NCI-H1694 treated with DMSO at 0.1 percent for 48 hours (cell line): ENCODE data around the gene WDHD1.
"Not testable (repeated sequence)": the region's sequence is repeated elsewhere in the genome, so short reads cannot be mapped to it uniquely, and the experiment has no call there.

Source experiments
- DNase-seq: peaks from one replicate; lab custom pipeline; 2025; lab: John Stamatoyannopoulos, UW

WDHD1 gene, protein sequence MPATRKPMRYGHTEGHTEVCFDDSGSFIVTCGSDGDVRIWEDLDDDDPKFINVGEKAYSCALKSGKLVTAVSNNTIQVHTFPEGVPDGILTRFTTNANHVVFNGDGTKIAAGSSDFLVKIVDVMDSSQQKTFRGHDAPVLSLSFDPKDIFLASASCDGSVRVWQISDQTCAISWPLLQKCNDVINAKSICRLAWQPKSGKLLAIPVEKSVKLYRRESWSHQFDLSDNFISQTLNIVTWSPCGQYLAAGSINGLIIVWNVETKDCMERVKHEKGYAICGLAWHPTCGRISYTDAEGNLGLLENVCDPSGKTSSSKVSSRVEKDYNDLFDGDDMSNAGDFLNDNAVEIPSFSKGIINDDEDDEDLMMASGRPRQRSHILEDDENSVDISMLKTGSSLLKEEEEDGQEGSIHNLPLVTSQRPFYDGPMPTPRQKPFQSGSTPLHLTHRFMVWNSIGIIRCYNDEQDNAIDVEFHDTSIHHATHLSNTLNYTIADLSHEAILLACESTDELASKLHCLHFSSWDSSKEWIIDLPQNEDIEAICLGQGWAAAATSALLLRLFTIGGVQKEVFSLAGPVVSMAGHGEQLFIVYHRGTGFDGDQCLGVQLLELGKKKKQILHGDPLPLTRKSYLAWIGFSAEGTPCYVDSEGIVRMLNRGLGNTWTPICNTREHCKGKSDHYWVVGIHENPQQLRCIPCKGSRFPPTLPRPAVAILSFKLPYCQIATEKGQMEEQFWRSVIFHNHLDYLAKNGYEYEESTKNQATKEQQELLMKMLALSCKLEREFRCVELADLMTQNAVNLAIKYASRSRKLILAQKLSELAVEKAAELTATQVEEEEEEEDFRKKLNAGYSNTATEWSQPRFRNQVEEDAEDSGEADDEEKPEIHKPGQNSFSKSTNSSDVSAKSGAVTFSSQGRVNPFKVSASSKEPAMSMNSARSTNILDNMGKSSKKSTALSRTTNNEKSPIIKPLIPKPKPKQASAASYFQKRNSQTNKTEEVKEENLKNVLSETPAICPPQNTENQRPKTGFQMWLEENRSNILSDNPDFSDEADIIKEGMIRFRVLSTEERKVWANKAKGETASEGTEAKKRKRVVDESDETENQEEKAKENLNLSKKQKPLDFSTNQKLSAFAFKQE

GRCh38 chr14:55026793-55027561 lies at the start of gene WDHD1, which contains the start of gene SOCS4:
WDHD1 (minus strand) TSS chr14:55027099; CDS start chr14:55026787, 312 bp downstream.
SOCS4 (plus strand) TSS chr14:55027236; CDS start chr14:55043042, 15,806 bp downstream.
- DNase-seq, result peak; percentile 87

DNA sequence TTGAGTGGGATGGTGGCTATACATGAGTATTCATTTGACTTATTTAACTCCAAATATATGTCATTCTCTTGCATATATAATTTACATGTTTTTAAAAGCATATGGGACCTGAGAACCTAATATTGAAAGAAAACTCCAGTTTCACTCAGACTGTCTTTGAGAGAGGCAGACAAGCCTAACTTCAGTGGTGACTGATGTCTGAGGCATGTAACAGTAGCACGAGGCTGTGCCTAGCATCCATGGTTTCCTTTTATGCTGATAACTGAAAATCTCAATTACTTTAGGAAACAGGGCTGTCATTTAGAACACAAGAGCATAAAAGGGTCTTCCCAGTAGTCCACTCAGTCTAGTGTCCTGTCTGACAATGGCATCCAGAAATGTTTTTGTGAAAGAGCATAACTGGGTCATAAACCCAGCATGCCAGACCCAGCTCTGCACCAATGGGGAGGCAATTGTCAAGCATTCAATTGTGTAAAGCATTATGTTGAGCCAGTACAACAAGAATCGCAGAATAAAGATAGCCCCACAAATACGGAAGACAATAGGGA lies 48.8 kb upstream of the WDHD1 start:
- no peak for DNase-seq

DNA sequence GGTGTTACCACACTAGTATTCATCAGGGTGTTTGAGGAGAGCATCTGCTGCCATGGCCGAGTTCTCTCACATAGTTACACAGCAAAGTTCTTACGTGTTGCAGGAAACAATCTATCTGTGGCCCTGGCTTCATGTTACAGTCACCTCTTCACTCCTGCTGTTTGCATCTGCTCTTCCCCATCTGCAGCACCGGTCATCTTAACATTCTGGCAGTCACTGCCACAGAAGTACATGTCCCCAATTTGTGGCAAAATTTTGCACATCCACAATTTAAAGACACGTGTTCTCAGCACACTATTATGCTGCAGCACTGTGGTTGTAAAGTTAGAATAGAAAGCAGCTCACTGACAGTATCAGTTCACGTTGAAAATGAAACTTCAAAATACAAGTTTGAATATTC lies 47.8 kb upstream of the WDHD1 start:
- DNase-seq, result no peak

GRCh38 chr14:55073856-55074255 lies 47.0 kb upstream of the WDHD1 start:
- no peak for DNase-seq

DNA sequence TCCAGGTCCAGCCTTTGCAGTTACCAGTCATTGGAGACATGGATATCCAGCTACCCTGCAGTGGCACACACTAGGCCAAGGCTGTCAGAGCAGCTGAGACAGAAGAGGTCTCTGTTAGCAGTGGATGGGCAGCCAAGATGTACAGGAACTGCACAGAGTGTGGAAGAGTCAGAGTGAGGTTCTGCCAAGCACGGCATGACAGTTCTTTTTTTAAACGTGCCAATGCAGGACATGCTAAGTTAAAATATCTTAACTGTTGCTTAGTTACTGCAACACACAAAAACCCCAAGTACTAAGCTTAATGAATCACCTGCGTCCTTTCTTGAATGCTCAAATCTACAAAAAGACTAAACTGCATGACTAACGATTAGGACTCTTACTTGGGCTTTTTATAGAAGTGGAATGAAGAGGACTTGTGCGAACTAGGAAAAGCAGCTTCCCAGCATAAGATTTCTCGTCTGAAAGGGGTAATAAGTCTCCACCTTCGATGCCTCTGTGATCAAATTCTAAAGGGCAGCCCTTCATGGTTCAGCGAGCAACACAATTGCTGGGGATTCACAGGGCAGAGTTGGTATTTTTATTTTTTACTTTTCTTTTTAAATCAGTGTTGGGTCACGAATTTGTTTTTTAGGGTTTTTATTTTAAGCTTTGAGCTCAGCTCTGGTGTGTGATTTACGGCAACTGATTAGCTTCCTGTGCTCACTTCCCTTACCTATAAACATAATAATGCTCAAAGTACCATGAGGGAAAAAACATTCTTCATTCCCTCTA lies 45.2 kb upstream of the WDHD1 start:
- DNase-seq, result no peak

DNA sequence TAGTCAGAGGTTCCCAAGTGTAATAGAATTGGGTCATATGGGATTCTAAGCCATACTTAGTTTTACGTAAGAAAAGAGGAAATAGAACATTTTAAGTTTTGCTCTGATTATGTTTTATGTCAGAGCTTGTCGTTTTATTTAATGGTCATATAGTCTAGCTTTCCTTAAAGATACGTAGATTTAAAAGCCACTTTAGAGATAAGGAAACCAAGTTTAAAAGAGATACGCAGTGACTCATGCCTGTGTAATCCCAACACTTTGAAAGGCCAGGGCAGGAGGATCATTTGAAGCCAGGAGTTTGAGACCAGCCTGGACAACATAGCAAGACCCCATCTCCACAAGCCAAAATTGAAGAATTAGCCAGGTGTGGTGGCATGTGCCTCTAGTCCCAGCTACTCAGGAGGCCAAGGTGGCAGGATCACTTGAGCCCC lies 44.1 kb upstream of the WDHD1 start:
- no peak for DNase-seq

DNA sequence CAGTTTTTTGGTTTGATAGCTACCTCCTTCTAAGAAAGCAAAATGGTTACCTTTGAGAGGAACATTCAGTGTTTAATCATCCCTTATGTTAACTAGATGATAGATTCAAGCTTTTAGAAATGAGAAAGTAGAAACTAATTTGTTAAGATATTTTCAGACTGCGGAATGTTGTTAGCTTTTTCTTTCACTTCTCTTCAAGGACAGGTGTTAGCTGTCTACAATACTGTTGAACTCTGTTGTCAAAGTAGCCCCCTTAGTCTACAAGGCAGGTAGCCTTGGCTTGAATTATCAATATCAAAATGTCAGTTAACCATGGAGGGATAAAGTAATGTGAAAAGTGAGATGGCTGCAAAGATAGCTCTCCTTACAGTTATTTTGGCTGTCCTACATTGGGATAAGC lies 39.3 kb upstream of the WDHD1 start:
- DNase-seq, result no peak

DNA sequence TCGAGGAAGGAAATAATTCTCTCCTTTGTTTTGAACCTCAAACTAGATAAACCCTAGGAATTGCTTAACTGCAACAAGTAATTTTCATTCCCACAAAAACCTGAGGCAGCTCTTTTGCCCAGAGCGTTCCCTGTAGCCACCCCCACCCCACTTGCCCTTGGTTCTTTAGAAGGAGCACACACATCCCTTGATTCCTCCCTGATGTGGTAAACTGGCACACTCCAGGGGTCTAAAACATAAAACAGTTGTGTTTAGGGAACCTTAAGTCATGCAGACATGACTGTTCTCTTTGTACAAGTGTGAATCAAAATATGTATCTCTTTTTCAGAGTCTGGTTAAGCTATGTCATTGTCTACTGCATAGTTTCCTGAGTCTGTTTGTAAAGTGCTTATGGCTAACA lies 38.5 kb upstream of the WDHD1 start:
- DNase-seq, result no peak

DNA sequence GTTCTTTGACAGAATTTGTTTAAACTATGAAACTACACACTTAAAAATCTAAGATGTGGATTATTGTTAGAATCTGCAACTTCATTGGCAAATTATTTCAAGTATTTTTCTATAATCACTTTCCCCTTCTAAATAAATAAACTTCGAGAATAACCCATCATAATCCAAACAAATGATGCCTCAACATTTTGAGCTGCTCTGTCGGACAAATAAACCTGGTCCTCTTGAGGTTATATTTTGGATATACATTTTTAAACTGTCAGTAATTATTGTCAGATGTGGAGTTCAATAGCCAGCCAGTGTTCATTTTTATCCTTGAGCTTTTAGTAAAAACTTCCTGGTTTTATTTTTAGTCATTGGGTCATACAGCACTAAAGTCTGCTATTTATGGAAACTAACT lies 38.0 kb upstream of the WDHD1 start:
- DNase-seq, result not testable (repeated sequence)

- DNase-seq, result peak; percentile 77
Measured at GRCh38 chr14:55062517-55063351, 35.8 kb upstream of the WDHD1 start.

GRCh38 chr14:55059333-55059732 lies 32.4 kb upstream of the WDHD1 start:
- no peak for DNase-seq

- no peak for DNase-seq
Measured at GRCh38 chr14:55057919-55058318, 31.0 kb upstream of the WDHD1 start.

GRCh38 chr14:55054098-55054497 lies 27.2 kb upstream of the WDHD1 start:
- no peak for DNase-seq

GRCh38 chr14:55053500-55053899 lies 26.6 kb upstream of the WDHD1 start:
- DNase-seq, result no peak

DNA sequence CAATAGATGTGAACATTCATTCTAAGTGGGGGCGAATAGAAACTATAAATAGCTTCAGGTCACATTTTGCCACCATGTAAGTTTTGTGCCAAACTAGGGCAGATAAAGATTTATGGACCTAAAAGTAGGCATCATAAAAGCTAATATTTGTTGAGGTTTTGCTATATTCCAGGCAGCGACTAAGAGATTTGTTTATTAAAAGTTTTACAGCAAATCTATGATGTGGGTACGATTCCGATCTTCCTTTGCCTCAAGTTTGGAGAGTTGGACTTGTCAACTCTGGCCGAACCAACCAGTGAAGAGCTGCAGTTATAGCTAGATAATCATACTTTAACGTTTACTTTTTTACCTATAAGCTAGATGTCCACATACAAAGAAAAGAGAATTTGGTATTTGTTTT lies 26.1 kb upstream of the WDHD1 start:
- no peak for DNase-seq

DNA sequence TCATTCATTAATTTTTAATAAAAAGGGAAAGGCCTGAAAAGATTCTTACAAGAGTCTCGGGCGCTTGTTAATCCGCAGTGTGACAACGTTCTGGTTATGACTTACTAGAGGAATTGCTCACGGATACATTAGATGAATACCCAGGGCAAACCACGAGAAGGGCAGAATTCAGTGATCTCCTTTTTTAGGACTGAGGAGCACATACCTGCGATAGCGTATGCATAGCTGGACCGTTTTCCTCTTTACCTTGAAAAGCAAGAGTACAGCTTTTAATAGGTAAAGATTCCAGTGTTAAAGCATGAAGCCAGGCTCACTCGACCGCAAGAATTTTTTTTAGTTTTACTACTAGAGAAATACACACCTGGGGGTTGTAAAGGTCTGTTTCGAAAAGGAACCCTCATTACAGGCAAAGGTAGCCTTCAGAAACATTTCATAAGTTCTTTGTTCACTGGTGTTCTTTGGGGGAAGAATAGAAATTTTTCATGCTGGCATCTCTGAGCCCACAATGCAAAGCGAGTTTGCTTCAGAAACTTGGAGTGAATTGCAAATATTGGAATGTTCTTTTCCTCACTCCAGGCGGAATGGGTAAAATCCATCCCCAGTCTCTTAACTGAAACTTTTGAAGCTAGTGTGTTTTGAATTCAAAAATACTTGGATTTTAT lies 25.5 kb upstream of the WDHD1 start:
- peak; percentile 41 for DNase-seq

GRCh38 chr14:55051423-55052268 lies 24.7 kb upstream of the WDHD1 start, which contains the start of gene MAPK1IP1L:
MAPK1IP1L (plus strand) TSS chr14:55051647; CDS start chr14:55061684, 10,037 bp downstream.
- DNase-seq, result peak; percentile 89

GRCh38 chr14:55051165-55051422 lies 24.2 kb upstream of the WDHD1 start:
- DNase-seq, result no peak
